ENCODE results near the gene CREG1. TPM values are rescaled to one million over a fixed set of nuclear protein-coding genes. Genes with fewer than 3 reads are reported as not detected.

Gene CREG1
- total and polyA plus RNA-seq, 2 experiments from 2014 or later: 21.2 to 42.7 TPM

DNA sequence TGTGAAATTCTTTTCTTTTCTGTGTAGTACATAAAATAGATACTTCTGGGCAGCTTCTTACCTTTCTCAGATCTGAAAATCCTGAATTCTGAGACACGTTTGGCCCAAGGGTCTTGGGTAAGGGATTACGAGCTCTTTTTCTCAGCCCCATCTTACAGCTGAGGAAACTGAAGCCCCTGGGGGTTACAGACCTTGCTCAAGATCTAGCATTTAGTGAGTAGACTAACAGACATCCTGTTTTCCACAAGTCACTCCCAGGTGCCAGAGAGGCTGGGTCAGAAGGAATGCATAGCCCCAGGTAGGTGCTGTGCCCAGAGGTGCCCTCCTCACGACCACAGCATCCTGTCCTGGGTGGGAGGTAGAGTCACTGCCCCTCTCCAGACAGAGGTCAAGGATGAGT is 13.2 kb upstream of the CREG1 start (continued):
- TF ChIP-seq ZNF462 (CRISPR knock-in tag; IDR thresholded peaks at IDR 0.05): no peak
- TF ChIP-seq ZNF331 (CRISPR knock-in tag; IDR thresholded peaks at IDR 0.05; ENCODE audit: low read depth): no peak
- TF ChIP-seq REST (IDR thresholded peaks at IDR 0.05; ENCODE audit: unreplicated experiment): no peak
- no peak for TF ChIP-seq STAT1 (IDR thresholded peaks at IDR 0.05; ENCODE audit: unreplicated experiment)
- no peak for TF ChIP-seq ETS1 (IDR thresholded peaks at IDR 0.05)
- no peak for TF ChIP-seq EZH2 (IDR thresholded peaks at IDR 0.05; ENCODE audit: low read depth, unreplicated experiment)
- TF ChIP-seq, protein P1, sequence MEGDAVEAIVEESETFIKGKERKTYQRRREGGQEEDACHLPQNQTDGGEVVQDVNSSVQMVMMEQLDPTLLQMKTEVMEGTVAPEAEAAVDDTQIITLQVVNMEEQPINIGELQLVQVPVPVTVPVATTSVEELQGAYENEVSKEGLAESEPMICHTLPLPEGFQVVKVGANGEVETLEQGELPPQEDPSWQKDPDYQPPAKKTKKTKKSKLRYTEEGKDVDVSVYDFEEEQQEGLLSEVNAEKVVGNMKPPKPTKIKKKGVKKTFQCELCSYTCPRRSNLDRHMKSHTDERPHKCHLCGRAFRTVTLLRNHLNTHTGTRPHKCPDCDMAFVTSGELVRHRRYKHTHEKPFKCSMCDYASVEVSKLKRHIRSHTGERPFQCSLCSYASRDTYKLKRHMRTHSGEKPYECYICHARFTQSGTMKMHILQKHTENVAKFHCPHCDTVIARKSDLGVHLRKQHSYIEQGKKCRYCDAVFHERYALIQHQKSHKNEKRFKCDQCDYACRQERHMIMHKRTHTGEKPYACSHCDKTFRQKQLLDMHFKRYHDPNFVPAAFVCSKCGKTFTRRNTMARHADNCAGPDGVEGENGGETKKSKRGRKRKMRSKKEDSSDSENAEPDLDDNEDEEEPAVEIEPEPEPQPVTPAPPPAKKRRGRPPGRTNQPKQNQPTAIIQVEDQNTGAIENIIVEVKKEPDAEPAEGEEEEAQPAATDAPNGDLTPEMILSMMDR (conservative IDR thresholded peaks at IDR 0.05; ENCODE audit: low read depth in 2 of 2): no peak

Measured in GM23338 (cell line).